Measurements from ENCODE around the gene NOTO. TPM values are rescaled to one million over a fixed set of nuclear protein-coding genes. Genes with fewer than 3 reads are reported as not detected.

Gene NOTO
- total and polyA plus RNA-seq, 2 of the 8 experiments (the other 6 are each of a cell fraction or from before 2014, with no cell fraction given): 0.33 to 0.54 TPM

DNA sequence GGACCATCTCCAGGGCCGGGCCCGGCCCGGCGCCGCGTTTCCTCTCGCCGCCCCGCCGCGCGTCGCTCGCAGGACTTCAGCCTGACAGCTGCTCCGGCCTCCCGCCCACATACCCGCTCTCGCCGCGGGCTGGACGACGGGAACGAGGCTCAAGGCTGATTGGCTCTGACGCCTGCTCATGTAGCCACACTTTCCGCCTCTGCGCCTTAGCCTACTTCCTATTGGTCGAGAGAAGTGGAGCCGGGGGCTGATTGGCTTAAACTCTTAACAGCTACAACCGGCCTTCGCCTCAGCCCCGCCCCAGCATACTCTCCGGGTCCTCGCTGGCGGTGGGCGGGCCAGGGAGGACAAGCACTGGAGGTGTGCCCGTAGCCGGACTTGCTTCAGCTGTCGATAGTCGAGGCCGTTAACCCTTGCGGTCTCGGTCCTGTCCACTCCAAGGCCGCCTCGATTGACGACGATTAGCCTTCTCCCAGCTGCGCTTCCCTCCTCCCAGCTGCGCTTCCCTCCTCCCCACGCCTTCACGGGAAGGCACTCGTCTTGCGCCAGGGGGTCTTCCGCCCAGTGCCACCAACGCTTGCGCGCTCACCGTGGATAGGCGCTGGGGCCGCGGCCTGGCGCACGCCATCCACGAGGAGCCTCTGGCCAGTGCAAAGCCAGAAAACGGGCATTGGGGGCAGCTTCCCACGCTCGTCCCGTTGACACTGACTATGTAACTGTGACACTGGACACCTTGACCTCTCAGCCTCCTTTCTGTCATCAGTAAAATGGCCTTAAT lies 31.0 kb downstream of the NOTO start, which contains the start of gene PRADC1:
Gene PRADC1, minus strand, starts transcription at position 86 of the 778 bp plus-strand sequence. Its CDS starts 79 bp downstream, at position 7.
- Histone ChIP-seq H3K4me2 (ENCODE audit: insufficient read depth in 1 of 2, low read depth in 2 of 2, low read length in 2 of 2) (peak within 1 kb of the TSS; percentile 94 to 99), H4K8ac (ENCODE audit: extremely low read depth, insufficient read depth, low read length) (peak within 1 kb of the TSS; percentile 86; the same call in 1 of the 2 replicates), H4K20me1 (replicated peaks in 1 of 2; ENCODE audit: control insufficient read depth in 1 of 2, insufficient read depth in 2 of 2, low read length in 2 of 2) (peaks cover 9 to 20% of the 10 kb centered on the region in 2 experiments), H2BK20ac (ENCODE audit: low read length) (no peak within 1 kb of the TSS), H4K5ac (ENCODE audit: insufficient read length, low read depth, low read length) (no peak within 1 kb of the TSS), H3K27me3 (replicated peaks in 1 of 4; ENCODE audit: control insufficient read depth in 3 of 4, extremely low read depth in 1 of 4, insufficient read depth in 3 of 4, low read length in 3 of 4) (no peaks in the 10 kb centered on the region; a peak in 2 of 7 replicates), H4K91ac (replicated peaks; ENCODE audit: insufficient read length, low read length) (peak within 1 kb of the TSS; percentile 0), H3K4ac (replicated peaks; ENCODE audit: insufficient read length, low read depth, low read length) (no peak within 1 kb of the TSS), H3K56ac (replicated peaks; ENCODE audit: insufficient read length, low read depth, low read length) (no peak within 1 kb of the TSS), H3K14ac (ENCODE audit: insufficient read length) (no peak within 1 kb of the TSS), H3K9ac (replicated peaks in 1 of 4; ENCODE audit: extremely low read depth in 1 of 4, low read depth in 3 of 4, low read length in 3 of 4) (peak within 1 kb of the TSS; percentile 15 to 85 (median 44)), H2AK5ac (ENCODE audit: low read depth, low read length) (no peak within 1 kb of the TSS), H2BK5ac (ENCODE audit: low read depth, low read length) (peak within 1 kb of the TSS; percentile 1; the same call in 1 of the 2 replicates), H2AFZ (ENCODE audit: low read length) (peak within 1 kb of the TSS; percentile 82; the same call in 1 of the 2 replicates), H3K79me1 (ENCODE audit: low read depth, low read length) (peaks cover 8% of the 10 kb centered on the region), H2BK12ac (ENCODE audit: low read depth, low read length) (no peak within 1 kb of the TSS), H2BK120ac (replicated peaks; ENCODE audit: low read depth, low read length) (no peak within 1 kb of the TSS), H3K4me3 (ENCODE audit: extremely low read depth in 1 of 4, insufficient read depth in 2 of 4, low read depth in 3 of 4, low read length in 4 of 4) (peak within 1 kb of the TSS; percentile 82 to 93 (median 88)), H3K23ac (ENCODE audit: insufficient read length) (no peak within 1 kb of the TSS), H3K27ac (ENCODE audit: low read depth, low read length) (peak within 1 kb of the TSS; percentile 30; the same call in 1 of the 2 replicates), H3K36me3 (ENCODE audit: control insufficient read depth in 2 of 4, insufficient read depth in 4 of 4, low read length in 3 of 4) (peaks cover 0 to 2% (median 0%) of the 10 kb centered on the region in 4 experiments; a peak in 2 of 8 replicates), H3K18ac (ENCODE audit: extremely low read depth, low read length) (no peak within 1 kb of the TSS), H3K79me2 (ENCODE audit: control insufficient read depth in 1 of 2, insufficient read depth in 2 of 2, low read length in 2 of 2) (peaks cover 38 to 42% of the 10 kb centered on the region in 2 experiments), H2BK15ac (ENCODE audit: low read length) (no peak within 1 kb of the TSS; the same call in 1 of the 2 replicates), H3K9me3 (ENCODE audit: insufficient read depth in 2 of 2, low read depth in 1 of 2, low read length in 1 of 2) (no peaks in the 10 kb centered on the region), H3K4me1 (replicated peaks in 1 of 4; ENCODE audit: control insufficient read depth in 3 of 4, insufficient read depth in 4 of 4, low read length in 3 of 4) (peaks cover 10 to 16% (median 13%) of the 10 kb centered on the region in 4 experiments; a peak in 6 of 7 replicates), H3K23me2 (ENCODE audit: low read depth, low read length) (peaks cover 21% of the 10 kb centered on the region)
- DNase-seq (ENCODE audit: low read depth in 1 of 2, low spot score in 2 of 2) (peak; percentile 94 to 98), FAIRE-seq (no peak)
- ChIA-PET CTCF (ENCODE audit: partially characterized antibody) (interaction anchor here (0.5 to 10.2 kb wide), 9 partner anchors 11 to 147 kb away, joined by 3 to 51 read pairs (median 4); partner anchors contain the start of gene SMYD5), POLR2A (ENCODE audit: partially characterized antibody) (interaction anchor here (0.5 to 8.8 kb wide), 23 partner anchors 12 to 1473 kb away, joined by 3 to 113 read pairs (median 6); partner anchors contain the start of genes EGR4, FBXO41, NOTO and RAB11FIP5)
- 3% methylated on average over 65 of the region's 67 CpGs; no CpG with 5 or more reads in 1 of the 2 experiments for WGBS, 2 experiments (ENCODE audit: extremely low coverage in 1 of 2, insufficient coverage in 1 of 2, insufficient read length in 1 of 2, insufficient replicate concordance in 2 of 2, low coverage in 1 of 2, low lambda C conversion rate in 2 of 2, missing lambda C conversion rate in 1 of 2)
- TF ChIP-seq CHD1 (IDR thresholded peaks at IDR 0.05; ENCODE audit: low read depth, low read length): no peak
- peak; percentile 69; the same call in 1 of the 2 replicates for TF ChIP-seq MAX (IDR thresholded peaks at IDR 0.05)
- no peak for TF ChIP-seq HDAC6 (IDR thresholded peaks at IDR 0.05; ENCODE audit: low read depth, low read length)
- TF ChIP-seq RNF2 (IDR thresholded peaks at IDR 0.05; ENCODE audit: borderline replicate concordance, low read depth, low read length, missing control alignments, poor library complexity, severe bottlenecking): peak; percentile 48
- TF ChIP-seq RBBP5 (IDR thresholded peaks at IDR 0.05; ENCODE audit: borderline replicate concordance, low read depth, low read length): peak; percentile 82; the same call in 1 of the 2 replicates
- peak; percentile 86 for TF ChIP-seq SAP30 (IDR thresholded peaks at IDR 0.05; ENCODE audit: insufficient read depth, insufficient replicate concordance, low read length)
- TF ChIP-seq CHD2 (IDR thresholded peaks at IDR 0.05; ENCODE audit: low read length): peak; percentile 93
- TF ChIP-seq HDAC2 (IDR thresholded peaks at IDR 0.05; ENCODE audit: borderline replicate concordance in 1 of 2, low read depth in 2 of 2, low read length in 2 of 2): peak in 1 of 2 experiments; percentile 93; a peak in 2 of 4 replicates
- no peak for TF ChIP-seq POU5F1 (IDR thresholded peaks at IDR 0.05; ENCODE audit: low read depth, low read length)

Measured in H1 (cell line).